GM21367 (cell line): ENCODE results near the gene KCNJ12.
"Not testable (repeated sequence)": the region's sequence is repeated elsewhere in the genome, so short reads cannot be mapped to it uniquely, and the experiment has no call there.

Source experiments
- ATAC-seq: cut with Tn5 transposase; IDR thresholded peaks from one replicate; pipeline ENCODE4 v1.9.1; 2021; ENCODE audit not compliant: unreplicated experiment

Gene KCNJ12

DNA sequence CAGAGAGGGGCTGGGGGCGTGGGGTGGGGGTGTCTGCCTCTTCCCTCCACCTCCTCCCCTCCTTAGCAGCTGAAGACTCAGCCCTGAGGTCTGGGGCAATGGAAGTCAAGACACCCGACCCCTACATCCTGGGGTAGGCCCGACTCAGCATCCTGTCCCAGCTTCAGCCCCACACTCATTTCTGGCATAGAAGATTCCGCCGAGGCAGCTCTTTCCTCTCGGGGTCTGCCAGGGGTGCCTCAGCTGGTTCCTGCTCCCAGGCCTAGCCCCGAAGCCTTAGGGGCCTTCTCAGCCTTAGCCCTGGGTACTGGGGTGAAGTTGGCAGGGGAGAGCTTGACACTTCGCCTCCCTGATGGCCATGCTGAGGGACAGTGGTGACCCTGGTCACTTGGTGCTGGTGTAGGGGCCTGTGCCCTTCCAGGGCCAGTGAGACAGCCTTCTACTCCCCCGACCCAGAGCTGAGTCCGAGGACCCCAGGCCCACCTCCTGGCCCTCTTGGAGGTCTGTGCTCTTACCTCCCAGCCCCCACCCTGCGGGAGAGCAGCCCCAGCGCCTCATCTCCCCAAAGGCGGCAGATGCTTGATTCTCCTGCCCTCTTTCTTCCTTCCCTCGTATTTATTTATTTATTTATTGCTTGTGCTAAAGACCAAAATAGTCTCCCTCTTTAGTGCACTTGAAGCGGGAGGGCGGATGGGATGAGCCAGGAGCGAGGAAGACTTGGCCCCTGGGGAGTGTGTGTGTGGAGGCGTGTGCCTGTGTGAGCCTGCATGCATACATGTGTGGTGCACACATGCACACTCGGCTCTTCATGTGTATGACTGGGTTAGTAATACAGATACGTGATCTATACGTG is 42.5 kb downstream of the KCNJ12 start:
- ATAC-seq, result no peak

GRCh38 chr17:21419299-21420239 is 43.4 kb downstream of the KCNJ12 start:
- ATAC-seq, result no peak

- ATAC-seq, result not testable (repeated sequence)
Measured at GRCh38 chr17:21420503-21421090, 44.4 kb downstream of the KCNJ12 start.

DNA sequence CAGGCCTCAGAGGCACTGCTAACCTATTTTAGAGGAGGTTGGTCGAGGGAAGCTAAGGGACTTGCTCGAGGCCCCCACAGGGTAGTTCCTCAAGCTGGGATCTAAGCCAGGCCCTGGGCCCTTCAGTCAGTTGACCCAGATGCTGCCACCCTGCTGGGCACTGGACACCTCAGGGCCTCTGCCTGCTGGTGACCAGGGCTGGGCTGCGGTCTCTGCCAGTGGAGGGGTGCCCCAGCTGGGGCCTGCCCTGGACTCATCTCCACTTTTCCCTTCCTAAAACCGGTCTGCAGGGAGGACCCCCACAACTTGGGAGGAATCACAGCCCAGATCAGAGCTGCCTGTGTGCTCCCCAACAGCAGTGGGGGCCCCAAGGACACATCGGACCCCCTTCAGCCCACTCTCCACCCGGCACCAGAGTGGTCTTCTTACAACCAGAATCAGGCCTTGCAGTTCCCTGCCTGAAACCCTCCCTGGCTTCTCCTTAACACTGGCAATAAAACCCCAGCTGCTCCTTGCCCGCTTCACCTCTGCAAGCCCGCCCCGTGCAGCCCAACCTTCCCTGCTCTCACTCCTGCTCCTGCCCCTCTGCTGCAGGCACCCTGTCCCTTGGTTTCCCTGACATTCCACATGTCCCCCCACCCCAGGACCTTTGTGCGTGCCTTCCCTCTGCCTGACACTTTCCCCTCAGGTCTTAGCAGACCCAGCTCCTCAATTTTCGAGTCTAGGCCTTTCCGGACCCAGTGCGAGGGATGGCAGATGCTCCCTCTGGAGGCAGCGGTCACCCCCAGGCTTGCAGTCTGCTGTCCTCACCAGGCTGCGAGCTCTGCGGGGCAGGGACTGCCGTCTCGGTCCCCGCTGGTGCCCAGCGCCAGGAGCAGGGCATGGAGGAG is 45.5 kb downstream of the KCNJ12 start:
- ATAC-seq, result not testable (repeated sequence)

DNA sequence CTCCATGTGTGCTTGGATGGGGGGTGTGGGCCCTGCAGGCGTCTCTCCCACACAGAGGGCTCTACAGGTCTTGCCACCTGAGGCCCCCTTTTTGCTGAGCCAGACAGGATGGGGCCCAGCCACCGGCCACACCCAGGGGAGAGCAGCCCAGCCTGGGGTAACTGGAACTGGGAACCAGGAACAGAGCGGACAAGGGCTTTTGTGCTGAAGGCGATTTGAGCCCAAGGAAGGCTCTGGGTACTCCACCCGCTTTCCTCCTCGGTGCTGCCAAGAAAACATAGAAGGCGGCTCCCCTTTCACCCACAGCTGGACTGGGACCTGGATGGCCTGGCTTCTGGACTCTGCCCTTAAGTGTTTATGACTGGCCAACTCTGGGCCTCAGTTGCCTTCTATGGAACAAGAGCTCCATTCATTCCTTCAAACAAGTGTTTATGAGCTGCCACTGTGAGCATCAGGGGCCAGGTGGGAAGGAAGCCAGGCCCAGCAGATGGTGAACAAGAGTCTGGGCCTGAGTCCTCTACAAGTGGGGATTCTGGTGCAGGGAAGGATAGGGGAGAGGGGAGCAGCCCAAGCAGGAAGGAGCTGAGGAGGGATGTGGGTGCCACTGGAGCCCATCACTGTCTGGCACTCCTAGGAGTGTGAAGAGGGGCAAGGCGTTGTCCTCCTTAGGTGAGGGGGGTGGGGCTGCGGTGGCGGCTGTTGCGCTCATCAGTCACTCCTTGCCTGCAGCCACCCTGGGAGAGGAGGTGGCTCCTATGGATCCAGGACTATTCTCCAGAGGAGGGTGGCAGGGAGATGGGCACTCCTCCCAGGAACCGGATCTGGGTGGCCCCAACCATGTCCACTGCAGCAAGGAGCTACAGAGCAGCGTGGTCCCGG is 46.4 kb downstream of the KCNJ12 start:
- ATAC-seq, result not testable (repeated sequence)

DNA sequence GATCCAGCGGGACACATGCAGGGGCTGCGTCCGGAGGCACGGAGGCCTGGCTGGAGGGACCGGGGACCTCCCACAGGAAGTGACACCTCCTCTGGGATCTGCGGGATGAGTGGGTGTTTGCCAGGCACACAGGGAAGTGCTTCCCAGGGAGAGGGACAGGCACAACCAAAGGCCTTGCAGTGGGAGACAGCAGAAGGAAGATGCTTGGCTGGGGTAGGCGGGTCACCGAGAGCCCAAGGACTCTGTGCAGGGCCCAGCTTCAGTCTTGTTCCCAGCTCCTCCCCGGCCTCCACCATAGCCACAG is 47.0 kb downstream of the KCNJ12 start:
- ATAC-seq, result not testable (repeated sequence)

DNA sequence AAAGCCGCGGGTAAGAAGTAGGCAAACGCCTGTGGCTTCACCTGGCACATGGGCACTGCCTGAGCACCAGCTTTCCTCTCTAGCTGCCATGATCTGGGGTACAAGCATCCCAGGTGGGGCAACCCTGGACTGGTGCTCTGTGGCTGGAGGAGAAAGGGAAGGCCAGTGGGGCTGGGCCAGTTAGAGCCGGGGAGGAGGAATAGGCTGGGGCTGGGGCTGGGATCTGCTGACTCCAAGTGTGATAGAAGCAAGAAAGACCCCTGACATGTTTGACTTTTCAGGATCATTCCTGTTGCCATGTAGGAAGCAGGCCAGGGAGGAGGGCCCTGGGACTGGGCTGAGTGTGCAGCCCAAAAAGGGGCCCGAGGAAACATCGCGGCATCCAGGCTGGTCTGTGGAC is 48.5 kb downstream of the KCNJ12 start:
- ATAC-seq, result not testable (repeated sequence)

- ATAC-seq, result no peak
Measured at GRCh38 chr17:21425321-21425720, 49.2 kb downstream of the KCNJ12 start.

DNA sequence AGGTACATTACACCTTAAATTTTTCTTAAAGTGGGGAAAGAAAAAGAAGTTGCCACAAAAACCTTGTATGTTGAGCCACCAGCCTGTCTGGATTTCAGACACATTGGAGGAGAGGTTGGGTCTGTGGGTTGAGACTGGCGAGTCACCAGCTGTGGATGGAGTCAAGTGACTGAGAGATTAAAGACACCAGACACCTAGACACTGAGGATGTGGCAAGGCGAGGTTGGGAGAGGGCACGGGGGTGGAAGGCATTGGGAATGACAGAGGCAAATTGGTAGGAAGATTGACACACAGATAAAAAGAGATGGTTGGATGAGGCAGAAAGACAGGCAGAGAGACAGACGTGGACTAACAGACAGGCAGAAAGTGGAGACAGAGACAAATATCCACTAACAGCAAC is 49.6 kb downstream of the KCNJ12 start:
- ATAC-seq, result no peak

GRCh38 chr17:21426246-21426645 is 50.1 kb downstream of the KCNJ12 start:
- ATAC-seq, result not testable (repeated sequence)

- not testable (repeated sequence) for ATAC-seq
Measured at GRCh38 chr17:21426876-21427275, 50.7 kb downstream of the KCNJ12 start.

DNA sequence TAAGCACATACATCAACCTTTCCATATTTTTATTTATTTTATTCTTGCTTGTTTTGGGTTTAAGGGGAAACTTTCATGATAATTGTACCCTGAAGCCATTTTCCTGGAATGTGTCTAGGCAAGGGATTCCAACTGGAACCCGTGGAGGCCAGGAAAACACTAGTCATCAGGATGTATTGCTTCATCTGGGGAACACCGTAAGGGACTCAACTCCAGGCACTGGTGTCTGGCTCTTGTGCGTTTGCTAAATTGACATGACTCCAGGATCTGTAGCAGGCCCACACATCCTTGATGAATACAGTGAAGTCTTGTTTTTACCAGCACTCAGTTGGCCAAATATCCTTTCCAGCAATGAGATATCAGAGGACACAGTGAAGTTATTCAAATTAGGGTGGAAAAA is 51.6 kb downstream of the KCNJ12 start:
- ATAC-seq, result not testable (repeated sequence)

DNA sequence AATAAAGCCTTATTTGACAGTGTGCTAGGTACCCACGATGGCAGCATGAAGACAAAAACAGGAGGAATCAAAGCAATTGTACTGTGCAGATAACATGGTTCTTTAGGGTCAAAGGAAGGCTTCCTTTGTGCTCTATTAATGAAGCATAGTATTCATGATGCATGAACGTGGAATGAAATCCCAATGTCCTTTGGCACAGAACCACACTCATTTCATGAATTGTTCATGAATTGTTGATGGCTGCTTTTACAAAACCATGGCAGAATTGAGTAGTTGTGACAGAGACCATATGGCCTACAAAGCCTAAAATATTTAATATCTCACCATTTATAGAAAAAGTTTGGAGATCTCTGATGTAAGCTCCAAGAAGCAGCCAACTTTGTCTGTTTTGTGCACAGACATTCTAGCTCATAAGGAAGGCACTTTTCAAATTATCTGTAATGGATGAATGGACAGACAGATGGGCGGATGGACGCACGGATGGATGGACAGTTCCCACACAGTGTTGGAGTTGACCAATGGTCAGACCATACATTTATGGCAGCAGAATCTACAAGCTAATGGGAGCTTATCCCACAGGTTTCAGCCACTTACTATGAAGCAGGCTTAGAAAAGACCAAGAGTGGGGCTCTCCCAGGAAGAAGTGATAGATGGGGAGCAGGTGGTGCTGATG is 52.7 kb downstream of the KCNJ12 start:
- ATAC-seq, result not testable (repeated sequence)

GRCh38 chr17:21429921-21430628 is 53.9 kb downstream of the KCNJ12 start:
- ATAC-seq, result not testable (repeated sequence)

GRCh38 chr17:21433971-21434370 is 57.8 kb downstream of the KCNJ12 start:
- not testable (repeated sequence) for ATAC-seq

DNA sequence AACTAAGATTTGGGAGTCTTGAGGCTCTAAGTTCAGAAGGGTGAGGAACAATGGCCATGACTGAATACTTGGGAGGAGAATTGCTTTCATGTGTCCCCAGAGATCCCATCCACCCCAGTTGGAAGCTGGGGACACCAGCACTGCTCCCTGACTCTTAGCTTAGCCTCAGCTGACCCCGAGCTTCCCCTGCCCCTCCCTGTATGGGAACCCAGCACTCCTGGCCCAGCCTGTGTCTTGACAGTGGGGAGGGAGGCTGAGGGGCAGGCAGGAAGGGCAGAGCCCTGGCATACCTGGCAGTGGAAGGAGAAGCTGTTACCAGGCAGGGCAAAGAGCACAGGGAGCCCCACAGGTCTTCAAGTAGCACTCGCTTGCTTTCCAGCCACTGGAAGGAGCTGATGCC is 58.8 kb downstream of the KCNJ12 start:
- not testable (repeated sequence) for ATAC-seq

GRCh38 chr17:21436481-21436880 is 60.3 kb downstream of the KCNJ12 start:
- ATAC-seq, result not testable (repeated sequence)
